Measurements from ENCODE around the gene TMPRSS7. TPM values are rescaled to one million over a fixed set of nuclear protein-coding genes. Genes with fewer than 3 reads are reported as not detected.

Gene TMPRSS7
- total RNA-seq, 1 donor from 2014 or later: not detected

GRCh38 chr3:112095731-112096130, 61.2 kb downstream of the TMPRSS7 start:
- Mint-ChIP-seq H3K36me3 (peaks cover 3% of the 10 kb centered on the region), H3K4me1 (peaks cover 20% of the 10 kb centered on the region), H3K9me3 (no peaks in the 10 kb centered on the region), H3K27me3 (ENCODE audit: insufficient read depth, low read depth) (no peaks in the 10 kb centered on the region), H3K4me3 (no peak overlapping the region), H3K27ac (no peak overlapping the region)
- H3K4me1 ChIP-seq: peaks cover 22% of the 10 kb centered on the region
- no peaks in the 10 kb centered on the region for H3K36me3 ChIP-seq
- H2AFZ ChIP-seq (replicated peaks): no peak overlapping the region
- H4K20me1 ChIP-seq (ENCODE audit: low read depth): no peaks in the 10 kb centered on the region
- no peak overlapping the region for H3K4me3 ChIP-seq
- no peaks in the 10 kb centered on the region for H3K79me2 ChIP-seq (ENCODE audit: low read depth)
- no peak overlapping the region for H3K9ac ChIP-seq
- H3F3A ChIP-seq (ENCODE audit: low read depth): peaks cover 12% of the 10 kb centered on the region
- no peak overlapping the region for H3K27ac ChIP-seq
- TF ChIP-seq CTCF (IDR thresholded peaks at IDR 0.05) (no peak), EZH2 (IDR thresholded peaks at IDR 0.05) (no peak), EZH2phosphoT487 (IDR thresholded peaks at IDR 0.05) (no peak)
- no peak overlapping the region for H3K4me2 ChIP-seq
- DNase-seq (ENCODE audit: low spot score): no peak
- no peaks in the 10 kb centered on the region for H3K27me3 ChIP-seq
- H3K9me3 ChIP-seq (ENCODE audit: low read depth): no peaks in the 10 kb centered on the region

- Histone ChIP-seq H3K9ac (no peak overlapping the region), H3K27me3 (no peaks in the 10 kb centered on the region), H3K4me3 (no peak overlapping the region), H3K4me2 (no peak overlapping the region), H4K20me1 (ENCODE audit: low read depth) (no peaks in the 10 kb centered on the region), H3K4me1 (peaks cover 20% of the 10 kb centered on the region), H3K27ac (no peak overlapping the region), H3F3A (ENCODE audit: low read depth) (peaks cover 12% of the 10 kb centered on the region), H3K79me2 (ENCODE audit: low read depth) (no peaks in the 10 kb centered on the region), H3K9me3 (ENCODE audit: low read depth) (no peaks in the 10 kb centered on the region), H2AFZ (replicated peaks) (no peak overlapping the region), H3K36me3 (no peaks in the 10 kb centered on the region)
- Mint-ChIP-seq H3K36me3 (peaks cover 3% of the 10 kb centered on the region), H3K27me3 (ENCODE audit: insufficient read depth, low read depth) (no peaks in the 10 kb centered on the region), H3K9me3 (no peaks in the 10 kb centered on the region), H3K4me3 (no peak overlapping the region), H3K27ac (no peak overlapping the region), H3K4me1 (peaks cover 15% of the 10 kb centered on the region)
- no peak for DNase-seq (ENCODE audit: low spot score)
- TF ChIP-seq EZH2 (IDR thresholded peaks at IDR 0.05) (no peak), EZH2phosphoT487 (IDR thresholded peaks at IDR 0.05) (no peak), CTCF (IDR thresholded peaks at IDR 0.05) (no peak)
These were observed 61.6 kb downstream of the TMPRSS7 start for GRCh38 chr3:112096176-112096575.

- no peaks in the 10 kb centered on the region for H3K27me3 Mint-ChIP-seq (ENCODE audit: insufficient read depth, low read depth)
These were observed 62.8 kb downstream of the TMPRSS7 start for GRCh38 chr3:112097378-112097777.

More at GRCh38 chr3:112097378-112097777, 62.8 kb downstream of the TMPRSS7 start:
- Mint-ChIP-seq H3K27ac (no peak overlapping the region), H3K4me3 (no peak overlapping the region), H3K4me1 (peaks cover 12% of the 10 kb centered on the region), H3K9me3 (no peaks in the 10 kb centered on the region), H3K36me3 (peaks cover 3% of the 10 kb centered on the region)
- Histone ChIP-seq H3F3A (ENCODE audit: low read depth) (peaks cover 12% of the 10 kb centered on the region), H4K20me1 (ENCODE audit: low read depth) (no peaks in the 10 kb centered on the region), H3K27me3 (no peaks in the 10 kb centered on the region), H3K9me3 (ENCODE audit: low read depth) (no peaks in the 10 kb centered on the region), H3K4me3 (no peak overlapping the region), H3K9ac (no peak overlapping the region), H3K4me1 (peaks cover 20% of the 10 kb centered on the region), H3K4me2 (no peak overlapping the region), H3K36me3 (no peaks in the 10 kb centered on the region), H3K27ac (no peak overlapping the region), H2AFZ (replicated peaks) (no peak overlapping the region), H3K79me2 (ENCODE audit: low read depth) (no peaks in the 10 kb centered on the region)
- DNase-seq (ENCODE audit: low spot score): no peak
- TF ChIP-seq CTCF (IDR thresholded peaks at IDR 0.05) (no peak), EZH2 (IDR thresholded peaks at IDR 0.05) (no peak), EZH2phosphoT487 (IDR thresholded peaks at IDR 0.05) (no peak)
